SK-N-SH treated with all-trans-retinoic acid at 6 μM for 48 hours (cell line): Measurements from ENCODE around the gene STX10.

ENCODE experiments used
- ATAC-seq: fragments of 200-7000 bp; cut with Tn5 transposase; 3 replicates; pipeline ENCODE4 v1.9.1; 2020; ENCODE audit warnings: mild to moderate bottlenecking, moderate library complexity
- ARNTL ChIP-seq: fragments of 450-650 bp; formaldehyde crosslinking; IDR thresholded peaks from 2 replicates; pipeline ENCODE4 v1.5.0; 2020; ENCODE audit warnings: low read depth, mild to moderate bottlenecking, moderate library complexity, borderline replicate concordance
- BACH2 ChIP-seq: fragments of 250-450 bp; sonication (Bioruptor Pico); IDR thresholded peaks from 2 replicates; pipeline ENCODE4 v1.9.0; 2021; ENCODE audit warnings: mild to moderate bottlenecking, borderline replicate concordance
- CSDC2 ChIP-seq: fragments of 250-450 bp; sonication (Bioruptor Pico); IDR thresholded peaks from 2 replicates; pipeline ENCODE4 v1.5.0; 2020; ENCODE audit warnings: mild to moderate bottlenecking, moderate library complexity
- ESRRG ChIP-seq: fragments of 250-450 bp; sonication (Bioruptor Pico); IDR thresholded peaks from 2 replicates; pipeline ENCODE4 v1.6.1; 2021; ENCODE audit warnings: mild to moderate bottlenecking
- GLIS3 ChIP-seq: fragments of 250-450 bp; sonication (Bioruptor Pico); IDR thresholded peaks from 2 replicates; pipeline ENCODE4 v1.5.0; 2020; ENCODE audit warnings: mild to moderate bottlenecking, moderate library complexity
- OSR1 ChIP-seq: fragments of 250-450 bp; sonication (Bioruptor Pico); IDR thresholded peaks from 2 replicates; pipeline ENCODE4 v1.8.0; 2022; ENCODE audit warnings: moderate library complexity, mild to moderate bottlenecking, inconsistent platforms
- PPARA ChIP-seq: fragments of 250-450 bp; sonication (Bioruptor Pico); IDR thresholded peaks from 2 replicates; pipeline ENCODE4 v1.5.0; 2020; ENCODE audit warnings: mild to moderate bottlenecking, borderline replicate concordance
- RARB ChIP-seq: fragments of 250-450 bp; sonication (Bioruptor Pico); IDR thresholded peaks from 2 replicates; pipeline ENCODE4 v1.8.0; 2021; ENCODE audit warnings: mild to moderate bottlenecking, moderate library complexity
- SNAI2 ChIP-seq: fragments of 250-450 bp; sonication (Bioruptor Pico); IDR thresholded peaks from 2 replicates; pipeline ENCODE4 v1.5.0; 2020; ENCODE audit warnings: mild to moderate bottlenecking, moderate library complexity
- TCF4 ChIP-seq: fragments of 250-450 bp; sonication (Bioruptor Pico); IDR thresholded peaks from 2 replicates; pipeline ENCODE4 v1.8.0; 2021; ENCODE audit warnings: mild to moderate bottlenecking, moderate library complexity, borderline replicate concordance
- TOX ChIP-seq: fragments of 250-450 bp; sonication (Bioruptor Pico); IDR thresholded peaks from 2 replicates; pipeline ENCODE4 v1.8.0; 2021; ENCODE audit warnings: mild to moderate bottlenecking, moderate library complexity, borderline replicate concordance
- ZC3H10 ChIP-seq: fragments of 250-450 bp; sonication (Bioruptor Pico); IDR thresholded peaks from 2 replicates; pipeline ENCODE4 v1.5.1; 2021; ENCODE audit warnings: mild to moderate bottlenecking, moderate library complexity
- ZFP30 ChIP-seq: fragments of 450-650 bp; formaldehyde crosslinking; IDR thresholded peaks from 2 replicates; pipeline ENCODE4 v1.5.0; 2022; ENCODE audit warnings: mild to moderate bottlenecking, moderate library complexity
- ZNF565 ChIP-seq: fragments of 450-650 bp; formaldehyde crosslinking; conservative IDR thresholded peaks from 2 replicates; pipeline ENCODE4 v1.5.0; 2020; ENCODE audit warnings: low read depth, mild to moderate bottlenecking, moderate library complexity
- ZNF70 ChIP-seq: fragments of 450-650 bp; formaldehyde crosslinking; IDR thresholded peaks from 2 replicates; pipeline ENCODE4 v1.5.0; 2020; ENCODE audit warnings: mild to moderate bottlenecking, moderate library complexity
- ZNF8 ChIP-seq: fragments of 450-650 bp; formaldehyde crosslinking; IDR thresholded peaks from 2 replicates; pipeline ENCODE4 v1.5.0; 2020; ENCODE audit warnings: mild to moderate bottlenecking, moderate library complexity
- TF ChIP-seq, protein P1 (sequence below): fragments of 250-450 bp; sonication (Bioruptor Pico); IDR thresholded peaks from 2 replicates; pipeline ENCODE4 v1.5.1; 2021; ENCODE audit warnings: mild to moderate bottlenecking, moderate library complexity
- TF ChIP-seq, protein P2 (sequence below): fragments of 250-450 bp; sonication (Bioruptor Pico); IDR thresholded peaks from 2 replicates; pipeline ENCODE4 v1.5.0; 2020; ENCODE audit warnings: mild to moderate bottlenecking, moderate library complexity
- TF ChIP-seq, protein P3 (sequence below): fragments of 250-450 bp; sonication (Bioruptor Pico); IDR thresholded peaks from 2 replicates; pipeline ENCODE4 v1.8.0; 2021; ENCODE audit warnings: low read depth, mild to moderate bottlenecking, moderate library complexity, borderline replicate concordance
- TF ChIP-seq, protein P4 (sequence below): fragments of 250-450 bp; sonication (Bioruptor Pico); IDR thresholded peaks from 2 replicates; pipeline ENCODE4 v1.8.0; 2020; ENCODE audit warnings: mild to moderate bottlenecking, moderate library complexity, borderline replicate concordance
- TF ChIP-seq, protein P5 (sequence below): fragments of 250-450 bp; sonication (Bioruptor Pico); IDR thresholded peaks from 2 replicates; pipeline ENCODE4 v1.5.1; 2020; ENCODE audit warnings: low read depth, mild to moderate bottlenecking, moderate library complexity

The STX10 gene

DNA sequence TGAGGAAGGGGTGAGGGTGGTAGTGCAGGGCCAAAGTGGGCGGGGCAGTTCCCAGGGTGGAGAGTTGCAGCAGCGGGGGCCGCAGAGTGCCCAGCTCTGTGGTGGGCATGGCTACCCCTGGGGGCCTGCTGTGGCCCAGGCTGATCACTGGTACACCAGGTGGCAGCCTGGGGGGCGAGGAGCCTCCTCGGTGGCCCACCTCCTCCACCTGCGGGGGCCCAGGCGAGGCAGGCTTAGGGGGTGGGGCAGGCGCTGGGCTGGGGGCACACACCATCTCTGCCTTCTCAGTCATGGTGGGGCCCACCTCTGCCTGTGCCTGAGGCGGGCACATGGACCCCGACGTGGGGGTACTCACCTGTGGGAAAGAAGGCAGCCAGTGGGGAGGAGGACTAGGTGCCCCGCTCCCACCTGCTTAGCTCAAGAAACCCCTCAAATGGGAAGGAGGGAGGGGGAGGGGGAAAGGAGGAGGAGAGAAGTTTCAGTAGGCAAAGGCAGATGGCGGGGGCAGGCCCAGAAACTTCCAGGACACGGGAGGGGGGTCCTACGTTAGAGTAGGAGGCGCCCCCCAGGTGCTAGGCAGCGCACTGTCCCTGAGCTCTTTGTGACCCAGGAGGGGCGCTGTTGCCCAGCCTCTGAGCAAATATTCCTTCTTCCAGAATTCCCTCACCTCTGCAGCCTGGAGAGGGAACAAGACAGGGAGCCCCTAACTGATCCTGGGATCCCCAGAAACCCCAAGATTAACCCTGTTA lies 49.2 kb downstream of the STX10 start (continued):
- TF ChIP-seq BACH2 (CRISPR knock-in tag) (no peak), ZNF565 (CRISPR knock-in tag) (no peak), TCF4 (no peak), TOX (CRISPR knock-in tag) (no peak), ZFP30 (CRISPR knock-in tag) (no peak)
- TF ChIP-seq, protein P1, sequence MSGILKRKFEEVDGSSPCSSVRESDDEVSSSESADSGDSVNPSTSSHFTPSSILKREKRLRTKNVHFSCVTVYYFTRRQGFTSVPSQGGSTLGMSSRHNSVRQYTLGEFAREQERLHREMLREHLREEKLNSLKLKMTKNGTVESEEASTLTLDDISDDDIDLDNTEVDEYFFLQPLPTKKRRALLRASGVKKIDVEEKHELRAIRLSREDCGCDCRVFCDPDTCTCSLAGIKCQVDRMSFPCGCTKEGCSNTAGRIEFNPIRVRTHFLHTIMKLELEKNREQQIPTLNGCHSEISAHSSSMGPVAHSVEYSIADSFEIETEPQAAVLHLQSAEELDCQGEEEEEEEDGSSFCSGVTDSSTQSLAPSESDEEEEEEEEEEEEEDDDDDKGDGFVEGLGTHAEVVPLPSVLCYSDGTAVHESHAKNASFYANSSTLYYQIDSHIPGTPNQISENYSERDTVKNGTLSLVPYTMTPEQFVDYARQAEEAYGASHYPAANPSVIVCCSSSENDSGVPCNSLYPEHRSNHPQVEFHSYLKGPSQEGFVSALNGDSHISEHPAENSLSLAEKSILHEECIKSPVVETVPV (CRISPR knock-in tag), result no peak
- TF ChIP-seq, protein P2, sequence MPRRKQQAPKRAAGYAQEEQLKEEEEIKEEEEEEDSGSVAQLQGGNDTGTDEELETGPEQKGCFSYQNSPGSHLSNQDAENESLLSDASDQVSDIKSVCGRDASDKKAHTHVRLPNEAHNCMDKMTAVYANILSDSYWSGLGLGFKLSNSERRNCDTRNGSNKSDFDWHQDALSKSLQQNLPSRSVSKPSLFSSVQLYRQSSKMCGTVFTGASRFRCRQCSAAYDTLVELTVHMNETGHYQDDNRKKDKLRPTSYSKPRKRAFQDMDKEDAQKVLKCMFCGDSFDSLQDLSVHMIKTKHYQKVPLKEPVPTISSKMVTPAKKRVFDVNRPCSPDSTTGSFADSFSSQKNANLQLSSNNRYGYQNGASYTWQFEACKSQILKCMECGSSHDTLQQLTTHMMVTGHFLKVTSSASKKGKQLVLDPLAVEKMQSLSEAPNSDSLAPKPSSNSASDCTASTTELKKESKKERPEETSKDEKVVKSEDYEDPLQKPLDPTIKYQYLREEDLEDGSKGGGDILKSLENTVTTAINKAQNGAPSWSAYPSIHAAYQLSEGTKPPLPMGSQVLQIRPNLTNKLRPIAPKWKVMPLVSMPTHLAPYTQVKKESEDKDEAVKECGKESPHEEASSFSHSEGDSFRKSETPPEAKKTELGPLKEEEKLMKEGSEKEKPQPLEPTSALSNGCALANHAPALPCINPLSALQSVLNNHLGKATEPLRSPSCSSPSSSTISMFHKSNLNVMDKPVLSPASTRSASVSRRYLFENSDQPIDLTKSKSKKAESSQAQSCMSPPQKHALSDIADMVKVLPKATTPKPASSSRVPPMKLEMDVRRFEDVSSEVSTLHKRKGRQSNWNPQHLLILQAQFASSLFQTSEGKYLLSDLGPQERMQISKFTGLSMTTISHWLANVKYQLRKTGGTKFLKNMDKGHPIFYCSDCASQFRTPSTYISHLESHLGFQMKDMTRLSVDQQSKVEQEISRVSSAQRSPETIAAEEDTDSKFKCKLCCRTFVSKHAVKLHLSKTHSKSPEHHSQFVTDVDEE, result no peak

DNA sequence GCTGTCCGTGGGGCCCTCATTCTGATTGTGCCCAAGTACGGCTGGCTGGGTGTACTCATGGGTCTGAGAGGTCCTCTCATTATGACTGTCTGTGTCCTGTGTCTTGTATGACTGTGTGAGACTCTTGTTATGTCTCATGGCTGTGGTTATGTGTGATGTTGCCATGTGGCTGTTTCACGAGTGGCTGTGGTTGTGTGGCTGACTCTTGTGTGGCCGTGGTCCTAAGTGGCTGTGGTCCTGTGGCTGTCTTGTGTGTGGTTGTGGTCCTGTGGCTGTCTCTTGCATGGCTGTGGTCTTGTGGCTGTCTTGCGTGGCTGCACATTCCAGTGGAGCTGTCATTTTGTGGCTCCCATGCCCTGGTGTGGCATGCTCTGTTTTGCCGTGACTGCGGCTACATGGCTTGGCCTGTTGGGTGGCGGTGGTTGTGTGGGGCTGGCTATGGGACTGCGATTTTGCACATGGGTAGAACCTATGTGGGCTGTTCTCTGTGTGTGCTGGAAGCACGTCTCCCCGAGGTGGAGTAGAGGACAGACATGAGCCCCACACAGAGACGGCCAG lies 50.1 kb downstream of the STX10 start:
- no peak for ATAC-seq
- TF ChIP-seq ARNTL (CRISPR knock-in tag) (no peak), ZFP30 (CRISPR knock-in tag) (no peak), ZNF8 (CRISPR knock-in tag) (no peak), TOX (CRISPR knock-in tag) (no peak), ZNF70 (CRISPR knock-in tag) (no peak), GLIS3 (no peak), ESRRG (no peak), ZC3H10 (CRISPR knock-in tag) (no peak), OSR1 (no peak), ZNF565 (CRISPR knock-in tag) (no peak), SNAI2 (CRISPR knock-in tag) (no peak), RARB (CRISPR knock-in tag) (no peak), CSDC2 (CRISPR knock-in tag) (no peak), PPARA (no peak)
- TF ChIP-seq, protein P3, sequence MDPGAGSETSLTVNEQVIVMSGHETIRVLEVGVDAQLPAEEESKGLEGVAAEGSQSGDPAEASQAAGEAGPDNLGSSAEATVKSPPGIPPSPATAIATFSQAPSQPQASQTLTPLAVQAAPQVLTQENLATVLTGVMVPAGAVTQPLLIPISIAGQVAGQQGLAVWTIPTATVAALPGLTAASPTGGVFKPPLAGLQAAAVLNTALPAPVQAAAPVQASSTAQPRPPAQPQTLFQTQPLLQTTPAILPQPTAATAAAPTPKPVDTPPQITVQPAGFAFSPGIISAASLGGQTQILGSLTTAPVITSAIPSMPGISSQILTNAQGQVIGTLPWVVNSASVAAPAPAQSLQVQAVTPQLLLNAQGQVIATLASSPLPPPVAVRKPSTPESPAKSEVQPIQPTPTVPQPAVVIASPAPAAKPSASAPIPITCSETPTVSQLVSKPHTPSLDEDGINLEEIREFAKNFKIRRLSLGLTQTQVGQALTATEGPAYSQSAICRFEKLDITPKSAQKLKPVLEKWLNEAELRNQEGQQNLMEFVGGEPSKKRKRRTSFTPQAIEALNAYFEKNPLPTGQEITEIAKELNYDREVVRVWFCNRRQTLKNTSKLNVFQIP (CRISPR knock-in tag), result no peak
- TF ChIP-seq, protein P4, sequence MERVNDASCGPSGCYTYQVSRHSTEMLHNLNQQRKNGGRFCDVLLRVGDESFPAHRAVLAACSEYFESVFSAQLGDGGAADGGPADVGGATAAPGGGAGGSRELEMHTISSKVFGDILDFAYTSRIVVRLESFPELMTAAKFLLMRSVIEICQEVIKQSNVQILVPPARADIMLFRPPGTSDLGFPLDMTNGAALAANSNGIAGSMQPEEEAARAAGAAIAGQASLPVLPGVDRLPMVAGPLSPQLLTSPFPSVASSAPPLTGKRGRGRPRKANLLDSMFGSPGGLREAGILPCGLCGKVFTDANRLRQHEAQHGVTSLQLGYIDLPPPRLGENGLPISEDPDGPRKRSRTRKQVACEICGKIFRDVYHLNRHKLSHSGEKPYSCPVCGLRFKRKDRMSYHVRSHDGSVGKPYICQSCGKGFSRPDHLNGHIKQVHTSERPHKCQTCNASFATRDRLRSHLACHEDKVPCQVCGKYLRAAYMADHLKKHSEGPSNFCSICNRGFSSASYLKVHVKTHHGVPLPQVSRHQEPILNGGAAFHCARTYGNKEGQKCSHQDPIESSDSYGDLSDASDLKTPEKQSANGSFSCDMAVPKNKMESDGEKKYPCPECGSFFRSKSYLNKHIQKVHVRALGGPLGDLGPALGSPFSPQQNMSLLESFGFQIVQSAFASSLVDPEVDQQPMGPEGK (CRISPR knock-in tag), result no peak
- TF ChIP-seq, protein P2, result no peak
- TF ChIP-seq, protein P5, sequence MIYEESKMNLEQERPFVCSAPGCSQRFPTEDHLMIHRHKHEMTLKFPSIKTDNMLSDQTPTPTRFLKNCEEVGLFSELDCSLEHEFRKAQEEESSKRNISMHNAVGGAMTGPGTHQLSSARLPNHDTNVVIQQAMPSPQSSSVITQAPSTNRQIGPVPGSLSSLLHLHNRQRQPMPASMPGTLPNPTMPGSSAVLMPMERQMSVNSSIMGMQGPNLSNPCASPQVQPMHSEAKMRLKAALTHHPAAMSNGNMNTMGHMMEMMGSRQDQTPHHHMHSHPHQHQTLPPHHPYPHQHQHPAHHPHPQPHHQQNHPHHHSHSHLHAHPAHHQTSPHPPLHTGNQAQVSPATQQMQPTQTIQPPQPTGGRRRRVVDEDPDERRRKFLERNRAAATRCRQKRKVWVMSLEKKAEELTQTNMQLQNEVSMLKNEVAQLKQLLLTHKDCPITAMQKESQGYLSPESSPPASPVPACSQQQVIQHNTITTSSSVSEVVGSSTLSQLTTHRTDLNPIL (CRISPR knock-in tag), result no peak
- TF ChIP-seq, protein P1 (CRISPR knock-in tag), result no peak
